GM18951 (cell line): ENCODE results near the gene IPPK.
"Not testable (repeated sequence)": the region's sequence is repeated elsewhere in the genome, so short reads cannot be mapped to it uniquely, and the experiment has no call there.

ENCODE experiments used
- POLR2A ChIP-seq: IDR thresholded peaks from 4 replicates; pipeline ENCODE4 v1.6.1; 2011; ENCODE audit warnings: mild to moderate bottlenecking; ENCODE audit not compliant: insufficient read length, insufficient read depth; ENCODE audit errors: extremely low read depth
- in situ Hi-C: fragments of 300-500 bp; cut with MboI; formaldehyde crosslinking; loops from one replicate; pipeline ENCODE4 v1.12.0; 2022; ENCODE audit warnings: low sequenced_read_pairs, mixed read lengths, inconsistent platforms; ENCODE audit not compliant: unreplicated experiment

The IPPK gene

DNA sequence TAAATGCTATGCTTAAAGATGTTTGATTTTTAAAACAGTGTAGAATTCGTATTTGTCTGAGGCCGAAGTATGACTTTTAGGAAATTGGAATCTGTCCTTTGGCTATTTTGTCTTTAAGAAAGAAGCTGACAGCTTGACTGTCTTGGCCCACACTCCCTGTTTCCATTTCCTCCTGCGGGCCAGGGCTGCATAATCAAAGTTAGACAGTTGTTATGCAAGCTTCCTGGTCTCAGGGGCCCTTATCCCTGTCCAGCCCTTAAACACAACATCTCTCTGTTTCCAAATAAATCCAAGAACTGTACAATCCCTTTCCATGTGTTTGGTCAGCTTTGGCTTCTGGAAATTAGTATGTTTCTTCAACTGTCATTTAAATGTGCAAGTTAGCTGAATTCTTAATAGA is 79.6 kb downstream of the IPPK start:
- in situ Hi-C loops: no loop called here
- TF ChIP-seq POLR2A: no peak

DNA sequence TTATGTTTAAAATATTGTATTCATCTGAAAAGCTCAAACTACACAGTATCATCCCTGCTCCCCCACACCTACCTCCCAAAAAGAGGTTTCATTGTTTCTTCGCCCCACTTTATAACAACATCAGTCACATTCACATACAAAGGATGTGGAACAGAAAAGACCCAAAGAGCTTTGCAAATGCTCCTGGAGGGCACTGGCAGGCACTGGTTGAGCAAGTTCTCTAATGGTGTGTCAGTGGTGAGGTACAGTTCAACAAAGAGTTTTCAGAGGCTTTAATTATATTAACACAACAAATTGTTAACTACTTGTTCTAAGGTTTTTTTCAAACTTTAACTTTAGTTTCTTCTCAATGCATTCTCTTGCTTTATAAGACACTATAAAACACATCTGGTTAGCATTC is 80.0 kb downstream of the IPPK start:
- in situ Hi-C loops: no loop called here
- TF ChIP-seq POLR2A: no peak

DNA sequence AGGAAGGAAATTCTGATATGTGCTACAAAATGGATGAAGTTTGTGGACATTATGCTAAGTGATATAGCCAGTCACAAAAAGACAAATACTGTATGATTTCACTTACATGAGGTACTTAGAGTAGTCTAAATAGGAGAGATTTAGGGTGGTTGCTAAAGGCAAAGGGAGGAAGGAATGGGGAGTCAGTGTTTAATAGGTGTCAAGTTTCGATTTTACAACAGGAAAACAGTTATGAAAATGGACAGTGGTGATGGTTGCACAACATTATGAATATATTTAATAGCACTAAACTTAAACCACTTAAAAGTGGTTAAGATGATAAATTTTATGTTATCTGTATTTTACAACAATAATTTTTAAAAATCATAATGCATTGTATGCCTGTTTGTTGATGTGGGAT is 93.8 kb downstream of the IPPK start:
- TF ChIP-seq POLR2A: no peak
- in situ Hi-C loops: no loop called here

DNA sequence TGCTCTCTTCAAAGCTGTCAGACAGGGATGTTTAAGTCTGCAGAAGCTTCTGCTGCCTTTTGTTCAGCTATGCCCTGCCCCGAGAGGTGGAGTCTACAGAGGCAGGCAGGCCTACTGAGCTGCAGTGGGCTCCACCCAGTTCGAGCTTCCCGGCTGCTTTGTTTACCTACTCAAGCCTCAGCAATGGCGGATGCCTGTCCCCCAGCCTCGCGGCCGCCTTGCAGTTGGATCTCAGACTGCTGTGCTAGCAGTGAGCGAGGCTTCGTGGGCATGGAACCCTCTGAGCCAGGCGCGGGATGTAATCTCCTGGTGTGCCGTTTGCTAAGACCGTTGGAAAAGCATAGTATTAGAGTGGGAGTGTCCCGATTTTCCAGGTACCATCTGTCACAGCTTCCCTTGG is 96.3 kb downstream of the IPPK start:
- in situ Hi-C loops: not testable (repeated sequence)

DNA sequence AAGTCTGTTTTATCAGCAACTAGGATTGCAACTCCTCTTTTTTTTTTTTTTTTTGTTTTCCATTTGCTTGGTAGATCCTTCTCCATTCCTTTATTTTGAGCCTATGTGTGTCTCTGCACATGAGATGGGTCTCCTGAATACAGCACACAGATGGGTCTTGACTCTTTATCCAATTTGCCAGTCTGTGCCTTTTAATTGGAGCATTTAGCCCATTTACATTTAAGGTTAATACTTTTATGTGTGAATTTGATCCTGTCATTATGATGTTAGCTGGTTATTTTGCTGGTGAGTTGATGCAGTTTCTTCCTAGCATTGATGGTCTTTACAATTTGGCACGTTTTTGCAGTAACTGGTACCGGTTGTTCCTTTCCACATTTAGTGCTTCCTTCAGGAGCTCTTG is 98.1 kb downstream of the IPPK start:
- in situ Hi-C loops: not testable (repeated sequence)

DNA sequence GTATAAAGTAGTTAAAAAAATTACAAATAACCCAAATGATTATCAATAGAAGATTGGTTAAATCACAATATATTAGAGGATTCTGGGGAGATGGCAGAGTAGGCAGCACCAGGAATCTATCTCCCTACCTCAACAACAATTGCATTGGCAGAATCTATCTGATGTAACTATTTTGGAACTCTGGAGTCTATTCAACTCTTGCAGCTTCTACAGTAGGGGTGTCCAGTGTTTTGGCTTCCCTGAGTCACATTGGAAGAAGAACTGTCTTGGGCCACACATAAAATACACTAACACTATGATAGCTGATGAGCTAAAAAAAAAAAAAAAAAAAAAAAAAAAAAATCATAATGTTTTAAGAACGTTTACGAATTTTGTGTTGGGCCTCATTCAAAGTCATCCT is 104.9 kb downstream of the IPPK start:
- in situ Hi-C loops: no loop called here

DNA sequence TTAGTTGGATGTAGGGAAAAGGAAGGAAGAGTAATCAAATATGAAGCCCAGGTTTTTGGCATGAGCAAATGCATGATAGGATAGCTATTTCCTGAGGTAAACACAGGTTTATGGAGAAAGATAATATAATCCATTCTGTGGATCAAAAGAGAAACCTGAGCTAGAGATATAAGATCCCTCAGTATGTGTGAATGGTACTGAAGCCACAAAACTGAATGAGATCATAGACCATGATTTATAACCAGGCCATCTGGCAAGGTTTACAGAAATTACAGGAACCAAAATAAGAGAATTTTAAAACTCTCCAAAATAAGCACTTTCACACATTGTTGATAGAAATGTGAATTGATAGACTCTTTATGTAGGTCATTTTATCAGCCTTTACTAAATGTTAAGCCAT is 105.4 kb downstream of the IPPK start:
- no peak for TF ChIP-seq POLR2A
- in situ Hi-C loops: no loop called here

More for the DNA sequence above, 104.9 kb downstream of the IPPK start:
- TF ChIP-seq POLR2A: no peak
